ENCODE measurements around the gene ZBTB7C.

Gene ZBTB7C

DNA sequence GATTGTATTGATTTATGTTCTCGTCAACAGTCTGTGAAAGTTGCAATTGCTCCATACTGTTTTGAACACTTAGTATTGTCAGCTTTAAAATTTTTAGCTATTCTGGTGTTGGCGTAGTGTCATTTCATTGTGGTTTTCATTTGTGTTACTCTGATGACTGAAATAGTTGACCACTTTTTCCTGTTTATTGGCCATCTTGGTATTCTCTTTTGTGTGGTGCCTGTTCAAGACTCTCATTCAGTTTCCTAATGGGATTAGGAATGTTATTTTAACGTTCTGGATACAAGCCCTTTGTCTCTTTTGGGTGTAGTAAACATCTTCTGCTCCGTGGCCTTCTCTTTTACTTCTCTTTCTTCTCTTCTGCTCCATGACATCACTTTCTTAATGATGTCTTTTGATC is 396.0 kb downstream of the ZBTB7C start:
- H3K36me3 ChIP-seq (ENCODE audit: insufficient read depth, low read depth, low read length), result no peaks in the 10 kb centered on the region
- H3K4me1 ChIP-seq (ENCODE audit: insufficient read depth, low read length), result peaks cover 19% of the 10 kb centered on the region; the same call in 1 of the 2 replicates
- peaks cover 10% of the 10 kb centered on the region; the same call in 1 of the 2 replicates for H3K27me3 ChIP-seq (ENCODE audit: insufficient read depth, low read length)
- no peak overlapping the region for H3K9ac ChIP-seq (ENCODE audit: low read depth, low read length)
- no peak overlapping the region for H3K27ac ChIP-seq (ENCODE audit: low read length)
- H3K4me3 ChIP-seq (ENCODE audit: low read length), result no peak overlapping the region
- H3K9me3 ChIP-seq (ENCODE audit: insufficient read depth, low read depth, low read length), result no peaks in the 10 kb centered on the region

DNA sequence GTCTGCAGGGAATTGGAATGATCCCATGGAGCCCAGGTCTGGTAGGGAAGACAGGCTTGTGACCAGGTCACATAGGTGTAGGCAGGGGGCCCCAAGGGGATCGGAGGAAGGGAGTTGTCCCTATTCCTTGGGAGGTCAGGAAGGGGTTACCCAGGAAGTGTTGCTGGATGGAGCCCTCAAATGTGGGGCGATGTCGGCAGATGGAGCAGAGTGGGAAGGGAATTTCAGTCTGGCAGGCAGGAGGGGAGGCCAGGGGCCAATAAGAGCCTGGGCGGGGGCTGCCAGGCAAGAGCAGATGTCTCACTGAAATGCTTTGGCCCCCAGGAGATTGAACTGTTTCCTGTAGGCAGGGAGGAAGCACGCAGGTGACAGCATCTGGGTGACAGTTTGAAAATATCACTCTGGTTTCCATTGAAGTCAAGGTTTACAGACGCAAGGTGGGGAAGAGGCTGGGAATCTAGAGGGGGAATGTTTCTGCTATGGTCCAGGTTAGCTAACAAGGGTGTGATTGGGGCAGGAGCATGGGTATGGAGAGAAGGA is 397.2 kb downstream of the ZBTB7C start:
- Histone ChIP-seq H3K9me3 (ENCODE audit: insufficient read depth, low read depth, low read length) (no peaks in the 10 kb centered on the region), H3K27me3 (ENCODE audit: insufficient read depth, low read length) (peaks cover 17% of the 10 kb centered on the region), H3K4me3 (ENCODE audit: low read length) (no peak overlapping the region), H3K4me1 (ENCODE audit: insufficient read depth, low read length) (peaks cover 19% of the 10 kb centered on the region; the same call in 1 of the 2 replicates), H3K27ac (ENCODE audit: low read length) (no peak overlapping the region), H3K9ac (ENCODE audit: low read depth, low read length) (no peak overlapping the region), H3K36me3 (ENCODE audit: insufficient read depth, low read depth, low read length) (no peaks in the 10 kb centered on the region)

DNA sequence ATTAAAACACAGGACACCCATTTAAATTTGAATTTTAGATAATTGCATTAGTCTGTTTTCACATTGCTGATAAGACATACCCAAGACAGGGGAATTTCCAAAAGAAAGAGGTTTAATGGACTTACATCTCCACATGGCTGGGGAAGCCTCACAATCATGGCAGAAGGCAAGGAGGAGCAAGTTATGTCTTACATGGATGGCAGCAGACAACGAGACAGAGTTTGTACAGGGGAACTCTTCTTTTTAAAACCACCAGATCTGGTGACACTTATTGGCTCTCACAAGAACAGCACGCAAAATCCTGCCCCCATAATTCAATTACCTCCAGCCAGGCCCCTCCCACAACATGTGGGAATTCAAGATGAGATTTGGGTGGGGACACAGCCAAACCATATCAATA is 398.9 kb downstream of the ZBTB7C start:
- H3K4me1 ChIP-seq (ENCODE audit: insufficient read depth, low read length), result peaks cover 19% of the 10 kb centered on the region; the same call in 1 of the 2 replicates
- peaks cover 22% of the 10 kb centered on the region for H3K27me3 ChIP-seq (ENCODE audit: insufficient read depth, low read length)
- H3K4me3 ChIP-seq (ENCODE audit: low read length), result no peak overlapping the region
- no peak overlapping the region for H3K27ac ChIP-seq (ENCODE audit: low read length)
- no peak overlapping the region for H3K9ac ChIP-seq (ENCODE audit: low read depth, low read length)
- no peaks in the 10 kb centered on the region for H3K36me3 ChIP-seq (ENCODE audit: insufficient read depth, low read depth, low read length)
- H3K9me3 ChIP-seq (ENCODE audit: insufficient read depth, low read depth, low read length), result no peaks in the 10 kb centered on the region

DNA sequence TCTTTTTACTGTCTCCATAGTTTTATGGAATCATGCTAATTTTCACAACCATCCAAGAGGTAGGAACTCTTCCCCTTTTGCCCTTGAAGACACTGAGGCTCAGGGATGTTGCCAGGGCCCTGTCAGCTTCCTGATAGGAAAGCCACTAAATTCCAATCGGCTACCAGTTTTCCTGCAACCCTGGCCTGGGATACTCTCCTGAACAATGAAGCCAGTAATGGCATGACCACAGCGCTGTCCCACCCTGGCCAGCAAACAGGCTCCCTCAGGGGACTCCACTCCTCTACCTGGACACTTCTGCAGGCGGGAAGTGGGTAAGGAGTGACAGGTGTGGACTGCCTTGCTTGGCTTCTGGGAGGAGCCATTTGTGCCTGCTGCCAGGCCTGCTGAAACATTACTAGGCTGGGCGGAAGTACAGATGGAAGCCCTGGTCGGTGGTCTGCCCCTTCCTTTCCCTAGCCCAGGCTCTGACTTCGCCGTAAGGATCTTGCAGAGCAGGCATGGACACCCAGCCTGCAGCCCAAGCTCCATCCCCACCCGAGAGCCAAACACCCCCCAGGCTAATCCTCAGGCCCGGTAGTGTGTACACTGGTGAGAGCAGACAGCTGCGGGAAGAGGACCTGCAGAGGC is 400.0 kb downstream of the ZBTB7C start:
- Histone ChIP-seq H3K36me3 (ENCODE audit: insufficient read depth, low read depth, low read length) (no peaks in the 10 kb centered on the region), H3K4me1 (ENCODE audit: insufficient read depth, low read length) (peaks cover 19% of the 10 kb centered on the region; the same call in 1 of the 2 replicates), H3K9ac (ENCODE audit: low read depth, low read length) (no peak overlapping the region), H3K27me3 (ENCODE audit: insufficient read depth, low read length) (peaks cover 22% of the 10 kb centered on the region), H3K9me3 (ENCODE audit: insufficient read depth, low read depth, low read length) (no peaks in the 10 kb centered on the region), H3K4me3 (ENCODE audit: low read length) (0 out of 2 replicates have a peak overlapping the region, but pooled peaks have one; percentile 66), H3K27ac (ENCODE audit: low read length) (no peak overlapping the region)

DNA sequence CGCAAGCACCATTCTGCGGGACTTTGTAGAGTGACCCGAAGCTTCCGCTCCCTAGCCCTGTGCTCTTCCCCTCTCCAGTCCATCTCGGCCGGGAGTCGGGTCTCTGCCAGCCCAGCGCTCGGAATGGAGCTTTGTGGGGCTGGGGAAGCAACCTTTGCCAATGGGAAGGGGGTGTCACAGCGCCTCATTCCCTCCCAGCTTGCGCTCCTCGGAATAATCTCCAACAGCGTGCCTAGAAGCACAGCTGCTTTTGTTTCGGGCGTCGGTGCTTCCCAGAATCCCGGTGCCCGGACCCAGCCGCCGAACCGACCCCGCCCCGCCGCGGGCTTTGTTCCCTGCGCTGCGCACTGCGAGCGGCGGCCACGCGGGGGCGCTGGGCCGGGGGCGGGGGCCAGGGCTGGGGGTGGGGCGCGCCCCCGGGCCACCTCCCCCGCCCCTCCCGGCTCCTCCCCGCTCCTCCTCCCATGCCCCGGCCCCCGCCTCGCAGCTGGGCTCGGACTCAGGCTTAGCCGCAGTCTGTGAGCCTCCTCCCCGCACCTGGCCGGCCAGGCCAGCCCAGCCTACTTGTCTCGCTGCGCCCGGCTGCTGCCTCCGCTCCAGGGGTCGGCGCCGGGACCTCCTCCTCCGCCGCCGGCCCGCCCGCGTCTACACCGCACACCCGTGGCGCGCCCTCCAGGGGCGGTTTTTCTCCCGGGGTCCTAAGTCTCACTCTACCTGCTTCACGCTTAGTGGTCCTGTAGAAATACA is 401.1 kb downstream of the ZBTB7C start:
- H3K27me3 ChIP-seq (ENCODE audit: insufficient read depth, low read length), result peaks cover 22% of the 10 kb centered on the region
- H3K4me1 ChIP-seq (ENCODE audit: insufficient read depth, low read length), result peaks cover 10% of the 10 kb centered on the region; the same call in 1 of the 2 replicates
- H3K36me3 ChIP-seq (ENCODE audit: insufficient read depth, low read depth, low read length), result no peaks in the 10 kb centered on the region
- H3K9me3 ChIP-seq (ENCODE audit: insufficient read depth, low read depth, low read length), result no peaks in the 10 kb centered on the region
- H3K4me3 ChIP-seq (ENCODE audit: low read length), result peak overlapping the region; percentile 83
- peak overlapping the region; percentile 88 for H3K27ac ChIP-seq (ENCODE audit: low read length)
- peak overlapping the region; percentile 89 for H3K9ac ChIP-seq (ENCODE audit: low read depth, low read length)

DNA sequence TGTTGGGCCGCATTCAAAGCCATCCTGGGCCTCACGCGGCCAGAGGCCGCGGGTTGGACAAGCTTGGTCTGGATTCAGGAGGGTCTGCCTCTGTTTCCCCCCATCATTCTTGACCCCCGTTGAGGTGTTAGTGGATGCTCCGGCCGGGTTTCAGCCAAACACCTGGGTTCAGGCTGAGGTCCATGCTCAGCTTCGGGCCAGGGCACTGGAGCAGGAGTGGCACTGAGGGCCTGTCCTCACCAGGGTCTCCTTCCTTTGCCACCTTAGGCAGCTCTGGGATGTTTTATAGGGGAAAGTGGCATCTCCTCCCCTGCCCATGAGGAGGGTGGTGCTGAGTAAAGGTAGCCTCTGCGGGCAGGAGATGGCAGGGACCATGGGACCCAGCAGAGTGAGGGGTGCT is 401.8 kb downstream of the ZBTB7C start:
- H3K27ac ChIP-seq (ENCODE audit: low read length), result peak overlapping the region; percentile 88
- no peaks in the 10 kb centered on the region for H3K9me3 ChIP-seq (ENCODE audit: insufficient read depth, low read depth, low read length)
- H3K4me1 ChIP-seq (ENCODE audit: insufficient read depth, low read length), result peaks cover 9% of the 10 kb centered on the region; the same call in 1 of the 2 replicates
- H3K9ac ChIP-seq (ENCODE audit: low read depth, low read length), result peak overlapping the region; percentile 89; the same call in 1 of the 2 replicates
- peaks cover 22% of the 10 kb centered on the region for H3K27me3 ChIP-seq (ENCODE audit: insufficient read depth, low read length)
- H3K36me3 ChIP-seq (ENCODE audit: insufficient read depth, low read depth, low read length), result no peaks in the 10 kb centered on the region
- peak overlapping the region; percentile 83; the same call in 1 of the 2 replicates for H3K4me3 ChIP-seq (ENCODE audit: low read length)

DNA sequence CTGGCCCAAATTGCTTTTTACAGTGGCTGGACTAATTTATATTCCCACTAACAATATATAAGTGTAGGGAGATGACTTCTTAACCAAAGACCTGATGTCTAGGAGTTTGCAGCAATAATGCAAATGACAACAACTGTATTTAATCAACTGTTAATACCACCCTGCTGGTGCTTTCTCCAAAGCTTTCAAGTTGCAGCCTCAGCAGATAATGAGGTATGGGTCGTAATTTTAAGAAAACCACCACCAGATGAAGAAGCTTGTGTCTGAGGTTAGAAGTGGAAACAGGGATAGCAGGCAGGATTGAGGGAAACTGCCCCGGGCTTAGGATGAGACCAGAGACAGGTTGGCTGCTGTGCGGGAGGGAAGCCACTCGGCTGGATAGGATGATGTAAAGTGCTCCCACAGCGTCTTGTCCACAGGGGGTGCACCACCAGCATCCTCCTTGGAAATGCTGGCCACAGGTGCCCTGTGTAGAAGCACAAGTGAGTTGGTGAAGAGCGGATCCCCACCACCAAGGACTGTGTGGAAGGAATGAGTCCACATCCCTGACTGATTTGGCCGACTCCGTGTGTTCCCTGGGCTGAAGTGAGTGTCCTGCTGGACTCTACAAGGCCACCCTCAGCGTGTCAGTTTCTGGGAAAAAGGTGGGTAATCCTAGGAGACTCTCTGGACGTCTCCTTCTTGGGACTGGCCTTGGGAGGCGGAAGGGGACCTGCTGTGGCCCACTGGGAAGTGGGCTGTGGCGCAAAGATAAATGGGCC is 402.6 kb downstream of the ZBTB7C start:
- no peak overlapping the region for H3K9ac ChIP-seq (ENCODE audit: low read depth, low read length)
- H3K27me3 ChIP-seq (ENCODE audit: insufficient read depth, low read length), result peaks cover 22% of the 10 kb centered on the region
- H3K36me3 ChIP-seq (ENCODE audit: insufficient read depth, low read depth, low read length), result no peaks in the 10 kb centered on the region
- peaks cover 9% of the 10 kb centered on the region; the same call in 1 of the 2 replicates for H3K4me1 ChIP-seq (ENCODE audit: insufficient read depth, low read length)
- no peaks in the 10 kb centered on the region for H3K9me3 ChIP-seq (ENCODE audit: insufficient read depth, low read depth, low read length)
- H3K4me3 ChIP-seq (ENCODE audit: low read length), result no peak overlapping the region
- H3K27ac ChIP-seq (ENCODE audit: low read length), result no peak overlapping the region

DNA sequence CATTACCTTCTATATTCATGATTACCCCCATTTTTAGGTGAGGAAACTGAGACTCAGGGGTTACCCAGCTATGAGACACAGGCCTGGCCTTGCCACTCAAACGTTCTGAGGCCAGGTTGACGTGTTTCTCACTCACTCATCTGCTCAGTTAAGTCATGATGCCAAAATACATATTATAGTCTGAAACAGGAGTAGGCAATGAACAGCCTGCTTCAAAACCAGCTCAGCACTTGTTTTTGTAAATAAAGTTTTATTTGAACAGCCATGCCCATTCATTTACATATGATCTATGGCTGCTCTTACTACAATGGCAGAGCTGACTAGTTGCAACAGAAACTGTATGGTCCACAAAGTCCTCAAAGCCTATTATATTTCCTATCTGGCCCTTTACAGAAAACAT is 404.6 kb downstream of the ZBTB7C start:
- Histone ChIP-seq H3K4me1 (ENCODE audit: insufficient read depth, low read length) (peaks cover 9% of the 10 kb centered on the region; the same call in 1 of the 2 replicates), H3K9me3 (ENCODE audit: insufficient read depth, low read depth, low read length) (no peaks in the 10 kb centered on the region; the same call in none of the 2 replicates), H3K27me3 (ENCODE audit: insufficient read depth, low read length) (peaks cover 22% of the 10 kb centered on the region), H3K27ac (ENCODE audit: low read length) (no peak overlapping the region), H3K9ac (ENCODE audit: low read depth, low read length) (no peak overlapping the region), H3K36me3 (ENCODE audit: insufficient read depth, low read depth, low read length) (no peaks in the 10 kb centered on the region), H3K4me3 (ENCODE audit: low read length) (no peak overlapping the region)

DNA sequence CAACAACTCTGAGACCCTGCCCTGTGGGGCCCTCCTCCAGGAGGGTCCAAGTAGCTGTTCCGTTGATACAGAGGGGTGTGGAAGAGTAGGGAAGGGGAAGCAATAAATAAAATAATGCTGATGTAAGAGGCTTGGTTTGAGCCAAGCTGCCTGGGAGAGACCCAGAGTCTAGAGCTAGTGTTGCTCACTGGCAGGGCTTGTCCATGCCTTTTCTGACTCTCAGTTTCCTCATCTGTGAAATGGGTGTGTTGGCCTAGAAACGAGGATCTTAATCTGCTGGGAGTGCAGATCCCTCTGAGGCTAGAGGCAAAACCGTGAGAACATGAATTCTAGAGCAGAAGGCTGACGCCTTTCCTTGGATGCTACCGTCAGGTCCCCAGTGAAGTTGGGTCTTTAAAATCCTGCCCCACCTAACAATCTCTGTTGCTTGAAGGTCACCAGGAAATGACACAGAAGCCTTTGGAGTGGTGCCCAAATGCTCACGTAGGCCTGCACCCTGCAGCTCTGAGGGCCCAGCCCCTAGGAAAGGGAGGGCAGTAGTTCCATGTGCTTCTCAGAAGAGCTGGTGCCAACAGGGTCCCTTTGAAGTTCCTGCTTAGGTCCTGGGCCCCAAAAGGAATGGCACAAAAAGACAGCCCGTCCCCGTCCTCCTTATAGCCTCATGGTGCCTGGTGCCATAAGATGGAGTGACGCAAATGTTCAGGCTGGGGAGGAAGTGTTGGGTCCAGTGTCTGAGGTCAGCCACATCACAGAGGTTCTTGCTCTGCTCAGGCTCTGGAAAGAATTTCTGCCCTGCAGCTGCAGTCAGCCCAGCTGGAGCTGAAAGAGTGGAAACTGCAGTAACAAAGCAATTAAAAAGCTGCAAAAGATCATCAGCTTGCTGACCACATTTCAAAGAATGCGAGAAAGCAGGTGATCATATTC is 405.5 kb downstream of the ZBTB7C start:
- Histone ChIP-seq H3K9me3 (ENCODE audit: insufficient read depth, low read depth, low read length) (no peaks in the 10 kb centered on the region; the same call in none of the 2 replicates), H3K4me3 (ENCODE audit: low read length) (no peak overlapping the region), H3K9ac (ENCODE audit: low read depth, low read length) (no peak overlapping the region), H3K27ac (ENCODE audit: low read length) (no peak overlapping the region), H3K27me3 (ENCODE audit: insufficient read depth, low read length) (peaks cover 15% of the 10 kb centered on the region), H3K4me1 (ENCODE audit: insufficient read depth, low read length) (peaks cover 2% of the 10 kb centered on the region; the same call in 1 of the 2 replicates), H3K36me3 (ENCODE audit: insufficient read depth, low read depth, low read length) (no peaks in the 10 kb centered on the region)

DNA sequence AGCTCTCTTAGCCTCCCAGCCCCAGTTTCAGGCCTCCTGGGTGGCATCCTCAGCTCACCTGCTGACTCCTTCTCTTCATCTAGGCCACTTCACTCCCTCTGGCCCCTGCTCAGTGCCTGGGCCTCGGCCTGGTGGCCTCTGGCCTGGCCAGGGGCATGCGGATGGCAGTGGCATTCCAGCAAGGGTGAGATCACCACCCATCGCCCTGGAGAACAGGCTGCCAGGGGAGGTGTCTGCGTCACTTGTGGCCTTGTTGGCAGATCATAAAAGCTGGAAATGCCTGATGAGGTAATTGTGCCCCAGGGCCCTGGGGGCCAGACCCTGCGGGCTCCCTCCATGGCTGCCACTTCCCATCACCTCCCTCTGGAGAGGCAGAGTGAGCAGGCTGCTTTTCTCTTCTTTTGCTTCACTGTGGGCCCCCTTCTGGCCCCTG is 406.2 kb downstream of the ZBTB7C start:
- no peak overlapping the region for H3K27ac ChIP-seq (ENCODE audit: low read length)
- peaks cover 12% of the 10 kb centered on the region for H3K27me3 ChIP-seq (ENCODE audit: insufficient read depth, low read length)
- H3K4me3 ChIP-seq (ENCODE audit: low read length), result no peak overlapping the region
- H3K36me3 ChIP-seq (ENCODE audit: insufficient read depth, low read depth, low read length), result no peaks in the 10 kb centered on the region
- no peaks in the 10 kb centered on the region for H3K4me1 ChIP-seq (ENCODE audit: insufficient read depth, low read length)
- no peak overlapping the region for H3K9ac ChIP-seq (ENCODE audit: low read depth, low read length)
- no peaks in the 10 kb centered on the region; the same call in none of the 2 replicates for H3K9me3 ChIP-seq (ENCODE audit: insufficient read depth, low read depth, low read length)
